Neutrophil (primary cell): ENCODE measurements around the gene FAT2.

Experiments used
- H3K27ac ChIP-seq: fragments of 200-600 bp; sonication (generic); 2 replicates; pipeline ENCODE4 v1.5.1; 2016; ENCODE audit warnings: mild to moderate bottlenecking, moderate library complexity
- H3K27me3 ChIP-seq: fragments of 200-600 bp; sonication (generic); 2 replicates; pipeline ENCODE4 v1.6.0; 2016; ENCODE audit warnings: mild to moderate bottlenecking
- H3K36me3 ChIP-seq: fragments of 200-600 bp; sonication (generic); 2 replicates; pipeline ENCODE4 v1.5.1; 2017
- H3K4me1 ChIP-seq, 2 experiments: fragments of 200-600 bp in 1 of 2; sonication (generic) in 1 of 2; 1 replicate in 1 of 2; 2 replicates in 1 of 2; pipeline versions ENCODE4 v1.5.1 to v1.6.1; 2013 to 2016; ENCODE audit warnings: low read depth in 1 of 2, low read length in 1 of 2, mild to moderate bottlenecking in 1 of 2, moderate library complexity in 1 of 2; ENCODE audit not compliant: control insufficient read depth in 1 of 2, insufficient read depth in 1 of 2
- H3K4me3 ChIP-seq, 2 experiments: fragments of 200-600 bp in 1 of 2; sonication (generic) in 1 of 2; 1 replicate in 1 of 2; 2 replicates in 1 of 2; pipeline ENCODE4 v1.5.1; 2013 to 2016; ENCODE audit warnings: low read depth in 1 of 2, low read length in 1 of 2, mild to moderate bottlenecking in 1 of 2, moderate library complexity in 1 of 2
- H3K9me3 ChIP-seq: fragments of 200-600 bp; sonication (generic); 2 replicates; pipeline ENCODE4 v1.5.1; 2016
- CTCF ChIP-seq: fragments of 200-600 bp; sonication (generic); IDR thresholded peaks from 2 replicates; pipeline ENCODE4 v1.5.1; 2016; ENCODE audit warnings: antibody characterized with exemption

FAT2 gene

GRCh38 chr5:151625285-151625684 lies 34.2 kb upstream of the FAT2 start:
- TF ChIP-seq CTCF: no peak
- H3K27ac ChIP-seq: no peak overlapping the region
- H3K36me3 ChIP-seq: no peaks in the 10 kb centered on the region
- H3K4me3 ChIP-seq: no peak overlapping the region
- no peaks in the 10 kb centered on the region for H3K9me3 ChIP-seq
- H3K27me3 ChIP-seq: peaks cover 6% of the 10 kb centered on the region
- H3K4me1 ChIP-seq: no peaks in the 10 kb centered on the region

GRCh38 chr5:151624476-151624875 lies 33.3 kb upstream of the FAT2 start:
- no peak overlapping the region for H3K27ac ChIP-seq
- no peaks in the 10 kb centered on the region for H3K36me3 ChIP-seq
- peaks cover 6% of the 10 kb centered on the region for H3K27me3 ChIP-seq
- H3K4me3 ChIP-seq: no peak overlapping the region
- no peaks in the 10 kb centered on the region for H3K4me1 ChIP-seq
- TF ChIP-seq CTCF: no peak
- no peaks in the 10 kb centered on the region for H3K9me3 ChIP-seq

- no peak overlapping the region for H3K4me3 ChIP-seq
- H3K9me3 ChIP-seq: no peaks in the 10 kb centered on the region
- no peak overlapping the region for H3K27ac ChIP-seq
- H3K36me3 ChIP-seq: no peaks in the 10 kb centered on the region
- TF ChIP-seq CTCF: no peak
- no peaks in the 10 kb centered on the region for H3K4me1 ChIP-seq
- H3K27me3 ChIP-seq: peaks cover 6% of the 10 kb centered on the region
Observed at GRCh38 chr5:151622367-151623088, 31.4 kb upstream of the FAT2 start.

- no peak for TF ChIP-seq CTCF
- Histone ChIP-seq H3K27me3 (peaks cover 6% of the 10 kb centered on the region), H3K36me3 (no peaks in the 10 kb centered on the region), H3K4me1 (no peaks in the 10 kb centered on the region), H3K9me3 (no peaks in the 10 kb centered on the region), H3K4me3 (no peak overlapping the region), H3K27ac (no peak overlapping the region)
Observed at GRCh38 chr5:151620461-151620840, 29.3 kb upstream of the FAT2 start.

- H3K27me3 ChIP-seq: peaks cover 6% of the 10 kb centered on the region
- H3K9me3 ChIP-seq: no peaks in the 10 kb centered on the region
- H3K4me1 ChIP-seq: no peaks in the 10 kb centered on the region
- no peak overlapping the region for H3K27ac ChIP-seq
- H3K36me3 ChIP-seq: no peaks in the 10 kb centered on the region
- no peak for TF ChIP-seq CTCF
- H3K4me3 ChIP-seq: no peak overlapping the region
Observed at GRCh38 chr5:151619812-151620460, 28.8 kb upstream of the FAT2 start.
